Stromal cell of bone marrow (primary cell): ENCODE data around the gene ARHGAP42.
"Not testable (repeated sequence)": the region's sequence is repeated elsewhere in the genome, so short reads cannot be mapped to it uniquely, and the experiment has no call there.

ENCODE experiments used
- DNase-seq: peaks from one replicate; pipeline ENCODE4 v3.0.0-alpha.2; 2012; ENCODE audit warnings: low read depth

ARHGAP42 gene

DNA sequence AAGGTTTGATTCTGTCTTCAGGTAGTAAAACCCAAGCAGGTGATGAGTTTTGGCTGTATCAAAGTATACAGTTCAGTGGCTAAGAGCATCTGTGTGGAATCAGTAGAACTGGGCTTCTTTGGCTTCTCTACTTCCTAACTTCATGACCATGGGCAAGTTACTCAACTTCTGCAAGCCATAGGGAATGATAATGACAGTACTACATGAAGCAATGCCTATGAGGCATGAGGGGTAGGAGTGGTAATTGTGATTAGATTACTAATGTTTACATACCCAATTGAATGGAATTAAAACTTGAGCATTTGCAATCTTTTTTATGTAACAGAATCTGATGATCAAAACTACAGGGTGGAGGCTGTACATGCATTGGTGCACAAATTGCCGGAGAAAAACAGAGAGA, 278.3 kb downstream of the ARHGAP42 start:
- DNase-seq, result no peak

DNA sequence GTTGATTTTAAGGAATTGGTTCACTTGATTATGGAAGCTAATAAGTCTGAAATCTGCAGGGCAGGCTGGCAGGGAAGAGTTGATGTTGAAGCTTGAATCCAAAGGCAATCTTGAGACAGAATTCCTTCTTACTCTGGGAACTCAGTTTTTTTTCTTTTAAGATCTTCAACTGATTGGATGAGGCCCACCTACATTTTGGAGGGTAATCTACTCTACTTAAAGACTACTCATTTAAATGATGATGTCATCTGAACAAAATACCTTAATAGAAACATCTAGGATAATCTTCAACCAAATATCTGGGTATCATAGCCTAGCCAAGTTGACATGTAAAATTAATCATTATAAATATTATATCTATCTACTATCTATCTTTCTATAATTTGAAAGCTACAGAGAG, 279.3 kb downstream of the ARHGAP42 start:
- DNase-seq, result no peak

DNA sequence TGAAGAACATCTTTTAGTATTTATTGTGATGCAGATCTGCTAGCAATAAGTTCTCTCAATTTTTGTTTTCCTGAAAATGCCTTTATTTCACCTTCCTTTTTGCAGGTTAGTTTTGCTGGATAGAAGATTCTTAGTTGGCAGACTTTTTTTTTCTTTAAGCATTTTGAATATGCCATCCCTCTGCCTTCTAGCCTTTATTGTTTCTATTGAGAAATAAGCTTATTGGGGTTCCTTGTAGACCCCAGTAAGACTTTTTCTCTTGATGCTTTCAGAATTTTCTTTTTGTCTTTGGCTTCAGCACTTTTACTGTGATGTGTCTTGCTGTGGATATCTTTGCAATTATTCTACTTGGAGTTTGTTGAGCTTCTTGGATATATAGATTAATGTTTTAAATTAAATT, 281.9 kb downstream of the ARHGAP42 start:
- no peak for DNase-seq

DNA sequence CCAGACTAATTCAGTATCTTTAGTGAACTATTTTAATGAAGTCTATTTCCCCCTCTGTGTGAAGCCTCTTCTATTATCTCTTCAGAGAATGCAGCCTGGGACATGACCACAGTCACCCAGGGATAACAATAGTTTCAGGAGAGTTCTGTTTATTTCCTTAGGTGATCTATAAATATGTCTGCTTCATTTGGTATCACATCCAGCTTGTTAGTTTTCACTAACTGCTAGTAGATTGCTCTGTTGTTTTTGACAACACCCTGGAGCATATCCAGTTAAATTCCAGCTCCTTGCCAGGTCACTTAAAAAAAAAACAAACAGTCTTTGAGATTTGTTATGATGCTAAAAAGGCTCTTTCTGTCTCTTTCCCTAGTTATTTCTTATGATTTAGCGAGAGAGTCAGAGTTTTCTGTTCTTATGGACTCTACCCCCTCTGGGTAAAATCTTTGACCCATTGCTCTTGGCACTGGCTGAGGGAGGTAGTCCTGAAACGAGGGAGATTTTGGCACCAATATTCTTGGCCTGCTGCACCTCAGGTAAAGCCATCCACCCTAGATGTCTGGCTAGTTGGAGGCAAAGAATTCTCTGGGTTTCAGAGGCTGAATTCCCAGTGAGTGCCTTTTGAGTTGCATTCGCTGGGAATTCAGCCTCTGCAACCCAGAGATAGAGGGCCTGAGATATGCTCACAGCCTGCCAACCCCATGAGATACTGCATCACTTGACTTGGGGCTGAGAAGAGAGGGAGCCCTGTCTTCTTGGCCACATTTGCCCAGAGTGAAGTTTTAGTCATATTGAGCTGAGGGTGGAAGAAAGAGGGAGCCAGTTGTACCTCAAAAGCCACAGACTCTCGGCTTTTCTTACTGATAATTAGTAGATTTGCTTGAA, 283.4 kb downstream of the ARHGAP42 start:
- DNase-seq, result no peak

DNA sequence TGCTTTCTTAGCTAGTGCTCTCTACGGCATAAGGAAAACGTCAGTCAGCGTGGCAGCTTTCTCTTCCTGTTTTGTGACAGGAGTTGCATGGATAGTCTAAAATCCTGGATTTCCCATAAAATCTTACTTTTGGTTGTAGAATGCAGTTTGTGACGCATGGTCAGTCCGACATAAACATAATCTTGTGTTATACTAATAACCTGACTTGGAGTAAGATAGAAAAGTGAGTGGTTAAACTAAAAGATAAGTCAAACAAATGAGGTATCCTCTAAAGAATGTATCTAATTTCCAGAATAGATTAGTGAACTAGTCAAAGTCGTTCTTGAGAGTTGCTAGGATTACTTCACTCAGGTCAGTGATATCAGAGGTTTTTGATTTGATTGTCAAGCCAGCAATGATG, 285.0 kb downstream of the ARHGAP42 start:
- no peak for DNase-seq

DNA sequence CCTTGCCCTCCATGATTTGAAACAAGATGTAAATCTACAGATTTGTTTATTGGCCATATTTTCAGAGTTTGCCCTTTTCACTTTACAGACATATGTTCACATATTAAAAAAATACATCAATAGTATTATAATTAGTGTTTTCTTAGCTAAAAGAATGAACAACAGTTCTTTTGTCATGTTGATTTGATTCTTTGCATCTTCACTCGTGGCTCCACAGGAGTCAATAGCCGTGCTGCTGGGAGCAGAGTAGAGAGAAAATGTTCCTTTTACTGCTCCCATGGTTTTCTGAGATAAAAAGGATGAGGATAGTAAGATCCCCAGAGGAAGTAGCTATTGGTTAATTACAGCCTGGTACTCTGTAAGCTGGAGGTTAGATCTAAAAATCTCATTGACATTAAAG, 291.4 kb downstream of the ARHGAP42 start:
- DNase-seq, result no peak

DNA sequence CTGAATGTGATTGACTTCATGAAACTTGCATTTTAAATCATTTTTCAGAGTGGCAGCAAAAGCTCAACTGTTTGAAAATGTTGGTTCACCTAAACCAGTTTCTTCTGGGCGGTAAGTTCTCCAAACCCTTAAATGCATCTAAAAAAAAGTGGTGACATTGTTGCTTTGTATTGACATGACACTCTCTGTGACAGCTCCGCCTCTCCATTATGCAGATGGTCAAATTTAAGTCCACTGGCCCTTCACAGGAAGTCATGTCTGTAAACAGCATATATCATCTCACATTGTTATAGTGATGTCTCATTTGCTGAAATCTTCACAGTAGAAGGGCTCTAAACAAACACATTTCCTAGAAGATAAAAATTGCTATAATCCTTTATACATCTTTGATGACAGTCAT, 291.9 kb downstream of the ARHGAP42 start:
- DNase-seq, result no peak

DNA sequence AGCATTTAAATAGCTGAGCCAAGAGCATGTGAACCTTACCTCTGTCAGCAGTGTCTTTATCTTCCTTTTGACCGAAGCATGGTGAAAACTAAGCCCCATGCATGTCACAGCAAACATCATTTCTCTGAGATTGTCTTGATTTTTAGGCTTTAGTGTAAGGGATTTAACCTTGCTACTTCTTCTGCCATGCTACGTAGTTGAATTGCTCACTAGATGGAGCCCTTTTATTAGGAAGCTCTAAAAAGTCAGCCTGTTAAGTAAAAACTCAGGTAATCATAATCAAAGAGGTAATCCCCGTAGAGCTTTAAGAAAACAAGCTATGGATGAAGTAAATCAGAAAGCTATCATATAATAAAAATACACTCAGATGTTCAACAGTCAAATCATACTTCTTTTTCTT, 293.1 kb downstream of the ARHGAP42 start:
- peak; percentile 13 for DNase-seq

DNA sequence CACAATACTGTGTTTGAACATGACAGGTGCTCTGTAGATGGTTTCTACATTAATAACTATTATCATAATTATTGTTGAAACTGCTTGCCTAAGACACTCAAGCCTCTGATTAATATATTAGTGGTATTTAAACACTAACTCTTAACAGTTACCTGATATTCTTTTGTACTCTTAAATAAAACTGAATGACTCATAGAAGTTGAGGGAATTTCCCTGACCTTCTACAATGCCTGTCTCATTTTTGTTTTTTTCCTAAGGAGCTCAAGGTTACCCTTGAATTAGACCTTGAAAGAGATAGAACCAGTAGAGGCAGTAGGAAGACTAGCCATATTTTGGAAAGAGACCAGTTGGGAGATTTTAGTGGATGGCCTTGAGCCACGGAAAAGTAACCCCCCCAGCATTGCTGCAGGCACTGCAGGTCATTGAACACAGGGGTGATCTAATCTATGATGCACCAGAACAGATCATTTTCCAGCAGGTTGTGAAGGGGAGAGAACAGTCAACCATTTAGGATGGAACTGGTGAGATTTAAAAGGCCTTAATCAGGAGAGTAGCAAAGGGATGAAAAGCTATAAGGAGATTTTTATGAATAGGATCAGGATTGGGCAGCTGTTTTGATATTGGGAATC, 294.2 kb downstream of the ARHGAP42 start:
- no peak for DNase-seq

DNA sequence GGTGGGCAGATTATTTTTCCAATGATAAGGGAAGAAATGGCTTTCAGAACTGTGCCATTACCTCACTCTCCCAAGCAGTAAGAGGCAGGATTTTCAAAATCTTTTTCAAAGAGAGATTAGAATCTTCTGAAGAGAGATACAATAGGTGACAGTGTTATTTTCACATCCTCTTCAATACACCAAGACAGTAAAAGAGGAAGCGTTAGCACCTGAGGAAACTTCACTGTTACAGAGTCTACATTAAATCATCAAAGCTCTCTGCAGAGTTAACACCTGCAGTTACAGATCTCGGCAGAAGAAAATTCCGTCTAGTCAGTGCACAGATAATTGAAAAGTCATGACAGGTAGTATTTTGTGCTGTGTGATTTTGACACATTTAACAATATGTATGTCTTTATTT, 297.6 kb downstream of the ARHGAP42 start:
- DNase-seq, result no peak

DNA sequence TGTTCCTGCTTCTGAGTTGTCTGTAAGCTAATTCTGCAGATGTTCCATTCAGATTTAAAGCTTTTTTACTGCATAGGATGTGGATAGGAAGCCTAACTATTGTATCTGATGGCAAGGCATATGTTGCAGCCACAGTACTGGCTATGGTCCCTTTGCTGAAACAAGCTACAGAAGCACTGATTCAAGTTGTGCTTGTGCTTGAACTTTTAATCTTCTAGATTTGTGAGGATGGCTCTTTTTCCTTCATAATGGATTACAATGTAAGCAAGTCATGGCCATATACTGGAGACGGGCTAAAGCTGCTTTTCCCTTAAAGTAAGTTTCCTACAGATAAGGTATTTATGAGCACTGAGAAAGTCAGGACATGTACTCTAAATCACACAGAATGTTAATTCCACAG, 303.8 kb downstream of the ARHGAP42 start:
- no peak for DNase-seq

DNA sequence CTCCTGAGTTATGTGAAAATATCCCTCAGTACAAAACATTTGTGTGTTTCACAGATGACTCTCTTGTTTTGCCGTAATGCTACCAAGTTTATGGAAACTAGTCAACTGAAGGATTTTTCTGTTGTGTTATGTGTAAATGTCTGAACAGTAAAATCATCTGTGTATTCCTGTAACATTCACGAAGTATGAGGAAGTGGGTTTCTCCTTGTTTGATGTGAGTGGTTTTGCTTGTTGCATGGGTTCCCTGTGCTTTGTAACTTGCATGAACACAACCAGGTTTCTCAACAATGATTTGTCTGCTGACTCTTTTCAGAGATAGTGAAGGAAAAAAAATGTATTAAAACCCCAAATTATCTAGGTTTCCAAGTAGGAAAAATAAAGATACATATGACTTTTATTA, 304.5 kb downstream of the ARHGAP42 start:
- no peak for DNase-seq

DNA sequence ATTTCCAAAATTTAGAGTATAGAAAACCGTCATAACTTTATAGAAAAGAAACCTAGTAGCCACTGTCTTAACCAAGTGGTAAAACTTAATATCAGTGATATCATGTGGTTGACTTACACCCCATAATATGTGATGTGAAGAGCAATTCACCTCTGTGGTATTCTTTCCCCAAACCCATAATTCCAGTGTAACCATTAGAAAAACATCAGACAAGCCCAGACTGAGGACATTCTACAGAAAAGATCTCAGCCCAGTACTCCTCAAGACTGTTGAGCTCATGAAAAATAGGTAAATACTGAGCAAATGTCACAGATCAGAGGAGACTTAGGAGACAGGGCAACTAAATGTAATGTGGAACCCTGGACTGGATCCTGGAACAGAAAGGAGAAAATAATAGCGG, 307.9 kb downstream of the ARHGAP42 start:
- no peak for DNase-seq

DNA sequence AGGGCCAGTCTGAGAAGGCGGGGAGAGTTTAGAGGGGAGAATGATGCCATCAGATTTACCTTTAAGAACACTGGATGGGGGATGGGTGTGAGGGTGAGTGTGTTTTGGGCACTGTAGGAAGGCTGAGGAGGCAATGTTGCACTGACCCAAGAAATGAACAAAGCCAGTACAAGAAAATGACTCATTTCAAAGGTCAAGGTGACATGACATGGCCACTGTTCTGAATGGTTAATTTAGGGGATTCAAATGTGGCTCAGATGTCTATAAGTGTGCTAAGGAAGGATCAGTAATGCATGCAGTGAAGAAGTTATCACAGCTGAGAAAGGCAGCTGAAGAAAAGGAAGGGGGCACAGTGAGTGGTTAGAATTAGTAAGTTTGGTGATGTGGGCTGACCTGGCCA, 312.7 kb downstream of the ARHGAP42 start:
- DNase-seq, result no peak

DNA sequence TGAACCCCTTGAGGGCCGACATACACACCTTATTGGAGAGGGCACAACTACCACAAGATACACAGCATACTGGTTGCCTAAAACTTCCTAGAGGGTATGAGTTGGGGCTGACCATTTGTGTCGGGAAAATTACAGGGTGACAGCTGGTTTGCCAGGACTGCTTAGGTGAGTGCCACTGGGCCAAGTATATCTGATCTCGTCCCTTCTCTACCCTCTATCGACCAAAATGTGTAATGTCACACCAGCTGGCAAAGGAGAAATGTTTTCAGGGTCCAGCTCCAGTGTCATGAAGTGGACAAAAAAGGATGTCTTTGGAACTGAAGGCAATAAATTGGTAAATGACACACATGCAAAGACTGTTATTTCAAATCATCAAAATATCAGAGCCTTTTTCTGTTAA, 316.4 kb downstream of the ARHGAP42 start:
- no peak for DNase-seq

DNA sequence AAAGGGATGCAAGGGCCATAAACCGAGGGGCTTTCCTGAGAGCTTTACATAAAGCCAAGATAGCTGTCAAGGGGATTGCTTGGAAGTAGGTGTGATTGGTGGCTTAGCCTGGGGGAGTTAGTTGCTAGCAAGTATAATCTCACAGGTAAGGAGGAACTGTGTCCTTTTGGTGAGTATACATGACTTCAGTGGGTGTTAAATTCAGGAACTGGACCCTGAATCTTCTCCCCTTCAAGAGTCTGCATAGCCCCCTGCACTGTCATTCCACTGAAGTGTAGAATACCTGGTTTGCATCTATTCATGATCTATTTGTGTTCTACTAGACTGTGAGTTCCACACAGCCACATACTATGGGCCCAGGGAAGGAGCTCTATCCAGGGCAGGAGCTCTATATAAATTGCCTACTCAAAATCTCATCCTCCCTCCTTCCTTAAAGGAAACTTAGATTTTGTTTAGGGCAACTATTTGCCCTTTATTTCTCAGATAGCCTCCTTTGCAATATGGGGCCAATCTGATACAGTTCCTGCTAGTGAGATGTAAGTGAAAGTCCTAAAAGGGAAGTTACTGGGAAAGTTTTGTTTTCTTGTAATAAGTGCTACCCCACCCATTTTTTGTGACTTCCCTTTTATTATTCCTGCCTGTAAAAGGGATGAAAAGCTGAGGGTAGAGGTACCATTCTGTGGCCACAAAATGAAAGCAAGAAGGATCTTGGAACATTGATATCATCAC, 322.0 kb downstream of the ARHGAP42 start:
- no peak for DNase-seq

DNA sequence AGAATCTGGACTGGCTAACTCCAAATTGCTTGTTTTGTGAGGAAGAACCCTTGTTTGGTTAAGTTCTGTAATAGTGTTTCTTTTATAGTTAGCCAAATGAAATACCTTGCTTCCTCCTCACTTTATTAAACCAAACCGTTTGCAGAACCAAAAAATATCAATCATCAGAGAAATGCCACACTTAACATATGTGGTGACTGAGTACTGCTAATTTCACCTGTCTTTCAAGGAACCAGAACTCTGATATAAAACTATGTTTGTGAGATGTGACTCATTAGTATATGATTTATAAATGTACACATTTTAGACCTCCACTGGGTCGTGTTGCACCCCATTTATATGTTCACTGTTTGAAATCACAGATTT, 322.6 kb downstream of the ARHGAP42 start:
- no peak for DNase-seq

DNA sequence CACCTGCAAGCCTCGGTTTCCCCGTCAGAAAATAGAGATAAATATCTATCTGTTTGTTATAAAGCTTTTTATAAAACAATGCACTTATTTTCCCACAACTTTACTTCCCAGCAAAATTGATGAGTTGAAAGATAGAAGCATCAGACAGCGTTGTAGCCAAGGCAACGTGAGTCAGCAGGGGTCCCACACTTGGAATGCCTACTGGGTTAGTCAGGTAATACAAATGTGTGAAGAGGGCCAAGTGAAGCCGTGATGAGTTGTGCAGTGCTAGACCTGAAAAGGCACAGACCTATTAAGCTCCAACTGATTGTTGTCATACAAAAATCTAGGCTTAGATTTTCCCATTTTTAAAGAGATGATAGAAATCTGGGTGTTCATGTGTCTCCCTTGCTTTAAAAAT, 323.8 kb downstream of the ARHGAP42 start:
- no peak for DNase-seq

DNA sequence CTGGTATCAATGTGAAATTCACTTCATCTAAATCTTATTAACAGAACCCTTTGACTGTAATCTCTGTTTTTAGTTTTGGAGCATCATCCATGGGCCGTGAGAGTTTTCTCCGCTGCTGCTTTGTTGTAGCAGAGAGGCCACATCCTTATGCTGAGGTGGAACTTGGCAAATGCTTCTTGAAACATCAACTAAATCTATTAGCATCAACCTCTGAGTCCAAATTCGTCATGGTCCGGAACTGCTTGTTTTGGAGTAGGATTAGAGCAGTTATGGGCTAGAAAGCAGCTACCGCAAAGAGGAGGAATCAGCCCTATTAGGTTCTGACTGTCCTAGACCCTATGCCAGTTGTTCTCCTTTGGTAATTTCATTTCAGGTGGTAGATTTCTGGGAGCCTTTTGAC, 324.8 kb downstream of the ARHGAP42 start:
- DNase-seq, result no peak

DNA sequence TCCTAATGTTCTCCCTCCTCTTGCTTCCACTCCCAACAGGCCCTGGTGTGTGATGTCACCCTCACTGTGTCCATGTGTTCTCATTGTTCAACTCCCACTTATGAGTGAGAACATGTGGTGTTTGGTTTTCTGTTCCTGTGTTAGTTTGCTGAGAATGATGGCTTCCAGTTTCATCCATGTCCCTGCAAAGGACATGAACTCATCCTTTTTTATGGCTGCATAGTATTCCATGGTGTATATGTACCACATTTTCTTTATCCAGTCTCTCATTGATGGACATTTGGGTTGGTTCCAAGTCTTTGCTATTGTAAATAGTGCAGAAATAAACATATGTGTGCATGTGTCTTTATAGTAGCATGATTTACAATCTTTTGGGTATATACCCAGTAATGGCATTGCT, 326.6 kb downstream of the ARHGAP42 start:
- DNase-seq, result not testable (repeated sequence)

DNA sequence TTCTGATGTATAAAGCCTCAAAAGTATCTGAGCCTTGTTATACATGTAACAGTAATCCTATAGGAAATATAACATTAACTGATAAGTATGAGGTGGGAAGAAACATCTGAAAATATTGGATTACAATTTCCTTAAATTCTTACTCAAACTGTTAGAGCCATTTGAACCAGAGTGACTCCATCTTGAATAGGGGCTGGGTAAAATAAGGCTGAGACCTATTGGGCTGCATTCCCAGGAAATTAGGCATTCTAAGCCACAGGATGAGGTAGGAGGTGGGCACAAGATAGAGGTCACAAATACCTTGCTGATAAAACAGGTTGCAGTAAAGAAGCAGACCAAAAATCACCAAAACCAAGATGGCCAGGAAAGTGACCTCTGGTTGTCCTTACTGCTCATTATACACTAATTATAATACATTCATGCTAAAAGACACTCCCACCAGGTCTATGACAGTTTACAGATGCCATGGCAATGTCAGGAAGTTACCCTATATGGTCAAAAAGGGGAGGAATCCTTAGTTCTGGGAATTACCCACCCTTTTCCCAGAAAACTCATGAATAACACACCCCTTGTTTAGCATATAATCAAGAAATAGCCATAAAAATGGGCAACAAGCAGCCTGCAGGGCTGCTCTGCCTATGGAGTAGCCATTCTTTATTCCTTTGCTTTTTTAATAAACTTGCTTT, 327.7 kb downstream of the ARHGAP42 start:
- no peak for DNase-seq

DNA sequence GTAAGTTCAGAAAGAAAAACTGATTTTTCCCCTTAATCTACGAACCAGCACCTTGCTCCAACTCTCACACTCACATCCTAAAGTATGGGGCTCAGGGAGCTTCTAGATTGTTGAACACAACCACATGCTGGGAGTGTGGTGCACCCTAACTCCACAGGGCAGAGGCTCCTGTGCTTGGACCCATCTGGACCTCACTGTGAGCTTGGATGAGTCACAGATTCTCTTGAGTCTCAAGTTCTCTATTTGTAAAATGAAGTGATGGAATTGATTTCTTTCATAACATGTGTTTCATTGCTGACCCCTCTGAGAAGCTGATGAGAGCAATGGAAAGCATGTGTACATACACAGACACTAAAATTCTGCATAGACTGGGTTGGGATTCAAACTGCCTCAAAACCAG, 332.8 kb downstream of the ARHGAP42 start:
- DNase-seq, result no peak

DNA sequence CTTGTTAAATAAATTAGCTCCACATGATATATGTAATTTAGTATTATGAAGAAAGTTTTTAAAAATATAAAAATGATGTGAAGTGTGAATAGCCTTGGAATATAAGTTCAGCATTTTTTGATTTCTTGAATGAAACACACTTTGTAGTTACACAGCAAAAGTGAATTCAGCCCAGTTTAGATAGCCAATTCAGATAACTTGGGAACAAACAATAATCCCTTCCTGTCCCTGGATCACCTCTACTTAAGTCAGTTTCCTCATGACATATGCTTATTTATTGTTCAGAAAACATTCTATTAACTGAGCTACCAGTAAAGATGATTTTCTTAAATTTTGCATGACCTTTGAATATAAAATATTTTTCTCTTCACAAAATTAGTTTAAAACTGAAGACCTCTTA, 335.2 kb downstream of the ARHGAP42 start:
- DNase-seq, result no peak
